ENCODE results near the gene CDH18.

- TF ChIP-seq EZH2 (IDR thresholded peaks at IDR 0.05; ENCODE audit: insufficient read depth, poor library complexity, severe bottlenecking) (no peak), EZH2phosphoT487 (IDR thresholded peaks at IDR 0.05; ENCODE audit: insufficient read depth, low read depth) (no peak)
Observed at GRCh38 chr5:19546521-19546920, 441.5 kb downstream of the CDH18 start.

Data from GM23248 (cell line).